Right lobe of liver (tissue), 4 donors: ENCODE results near the gene GPATCH1.

Experiments used
- CTCF ChIP-seq, 4 donors: fragments of 200-600 bp in 3 of 4; fragments of 450-650 bp in 1 of 4; IDR thresholded peaks; one replicate each; pipeline versions ENCODE4 v1.5.1 to v1.8.0; 2016 to 2022; ENCODE audit warnings: antibody characterized with exemption in 4 of 4, mild to moderate bottlenecking in 2 of 4
- POLR2A ChIP-seq: fragments of 450-650 bp; IDR thresholded peaks from one replicate; pipeline ENCODE4 v1.6.1; 2017; ENCODE audit warnings: antibody characterized with exemption, mild to moderate bottlenecking
- donor health status: DM: no; HTN: no; CAD: no.
- donor health status: DM: no; HTN: no; CAD: no.
- donor health status: DM: no; HTN: yes; CAD: no.

- no peak for TF ChIP-seq POLR2A
- peak in 1 of 4 donors; percentile 9 for TF ChIP-seq CTCF (IDR thresholded peaks at IDR 0.05)
Measured at GRCh38 chr19:33132425-33132824, 51.4 kb downstream of the GPATCH1 start.
